Trophoblast cell (in vitro differentiated cells and primary cell): Measurements from ENCODE around the gene PRKN.

Experiments
- DNase-seq, 2 donors: peaks; one replicate each; pipeline ENCODE4 v3.0.0-alpha.2; 2016
- H2AFZ ChIP-seq: 2 replicates; pipeline ENCODE4 v1.6.1; 2013; ENCODE audit warnings: low read length, moderate library complexity, mild to moderate bottlenecking; ENCODE audit not compliant: insufficient read depth, poor library complexity
- H2AK5ac ChIP-seq: 2 replicates; pipeline ENCODE4 v1.6.1; 2013; ENCODE audit warnings: mild to moderate bottlenecking, low read length
- H2BK120ac ChIP-seq: 2 replicates; pipeline ENCODE4 v1.6.1; 2013; ENCODE audit warnings: low read length, mild to moderate bottlenecking, moderate library complexity; ENCODE audit not compliant: insufficient read depth, poor library complexity
- H2BK12ac ChIP-seq: 2 replicates; pipeline ENCODE4 v1.6.1; 2013; ENCODE audit warnings: mild to moderate bottlenecking, low read length, moderate library complexity
- H2BK5ac ChIP-seq: 2 replicates; pipeline ENCODE4 v1.6.1; 2013; ENCODE audit warnings: low read length, low read depth, moderate library complexity, mild to moderate bottlenecking; ENCODE audit not compliant: poor library complexity
- H3K14ac ChIP-seq: 2 replicates; pipeline ENCODE4 v1.6.1; 2013; ENCODE audit warnings: mild to moderate bottlenecking, low read length
- H3K18ac ChIP-seq: 2 replicates; pipeline ENCODE4 v1.6.1; 2013; ENCODE audit warnings: mild to moderate bottlenecking, low read length
- H3K23ac ChIP-seq: 2 replicates; pipeline ENCODE4 v1.6.1; 2013; ENCODE audit warnings: low read length
- H3K27ac ChIP-seq: 2 replicates; pipeline ENCODE4 v1.5.1; 2013; ENCODE audit warnings: low read depth, mild to moderate bottlenecking, inconsistent platforms, low read length, moderate library complexity
- H3K27me3 ChIP-seq: 2 replicates; pipeline ENCODE4 v1.6.1; 2013; ENCODE audit warnings: inconsistent platforms, mild to moderate bottlenecking, low read length, moderate library complexity; ENCODE audit not compliant: insufficient read depth
- H3K36me3 ChIP-seq, 2 experiments: 1 replicate in 1 of 2; 2 replicates in 1 of 2; pipeline ENCODE4 v1.6.1; 2013; ENCODE audit warnings: low read length in 2 of 2, mild to moderate bottlenecking in 2 of 2, moderate library complexity in 1 of 2; ENCODE audit not compliant: insufficient read depth in 2 of 2, control insufficient read depth in 1 of 2
- H3K4ac ChIP-seq: 2 replicates; pipeline ENCODE4 v1.6.1; 2013; ENCODE audit warnings: low read depth, mild to moderate bottlenecking, low read length, moderate library complexity
- H3K4me1 ChIP-seq, 2 experiments: 1 replicate in 1 of 2; 2 replicates in 1 of 2; pipeline ENCODE4 v1.6.1; 2013; ENCODE audit warnings: low read length in 2 of 2, mild to moderate bottlenecking in 2 of 2, moderate library complexity in 1 of 2; ENCODE audit not compliant: insufficient read depth in 2 of 2, control insufficient read depth in 1 of 2
- H3K4me2 ChIP-seq: 2 replicates; pipeline ENCODE4 v1.6.1; 2013; ENCODE audit warnings: inconsistent platforms, mild to moderate bottlenecking, low read length, moderate library complexity
- H3K4me3 ChIP-seq: 2 replicates; pipeline ENCODE4 v1.5.1; 2013; ENCODE audit warnings: mild to moderate bottlenecking, low read depth, low read length, inconsistent platforms
- H3K79me1 ChIP-seq: one replicate; pipeline ENCODE4 v1.6.1; 2013; ENCODE audit warnings: low read length
- H3K79me2 ChIP-seq: 2 replicates; pipeline ENCODE4 v1.6.1; 2013; ENCODE audit warnings: low read length, mild to moderate bottlenecking; ENCODE audit not compliant: control insufficient read depth, insufficient read depth, poor library complexity
- H3K9ac ChIP-seq: 2 replicates; pipeline ENCODE4 v1.6.1; 2013; ENCODE audit warnings: mild to moderate bottlenecking, low read length
- H3K9me3 ChIP-seq: 2 replicates; pipeline ENCODE4 v1.6.1; 2013; ENCODE audit warnings: low read depth, mild to moderate bottlenecking, control low read depth, inconsistent platforms, low read length; ENCODE audit not compliant: insufficient read depth
- H4K12ac ChIP-seq: 2 replicates; pipeline ENCODE4 v1.6.1; 2013; ENCODE audit warnings: low read depth, mild to moderate bottlenecking, low read length, moderate library complexity
- H4K8ac ChIP-seq: 2 replicates; pipeline ENCODE4 v1.6.1; 2013; ENCODE audit warnings: low read depth, mild to moderate bottlenecking, low read length, moderate library complexity
- H4K91ac ChIP-seq: one replicate; pipeline ENCODE4 v1.6.1; 2013; ENCODE audit warnings: low read depth, mild to moderate bottlenecking, low read length, moderate library complexity
- WGBS: extraction: QIAGEN DNeasy Blood & Tissue Kit; methylation state at CpG from one replicate; pipeline ENCODE4 v1.1.7; 2013; ENCODE audit warnings: missing lambda C conversion rate; ENCODE audit not compliant: insufficient read length, insufficient coverage; ENCODE audit errors: extremely low coverage; 5-methylcytosine and 5-hydroxymethylcytosine counted together

The PRKN gene

DNA sequence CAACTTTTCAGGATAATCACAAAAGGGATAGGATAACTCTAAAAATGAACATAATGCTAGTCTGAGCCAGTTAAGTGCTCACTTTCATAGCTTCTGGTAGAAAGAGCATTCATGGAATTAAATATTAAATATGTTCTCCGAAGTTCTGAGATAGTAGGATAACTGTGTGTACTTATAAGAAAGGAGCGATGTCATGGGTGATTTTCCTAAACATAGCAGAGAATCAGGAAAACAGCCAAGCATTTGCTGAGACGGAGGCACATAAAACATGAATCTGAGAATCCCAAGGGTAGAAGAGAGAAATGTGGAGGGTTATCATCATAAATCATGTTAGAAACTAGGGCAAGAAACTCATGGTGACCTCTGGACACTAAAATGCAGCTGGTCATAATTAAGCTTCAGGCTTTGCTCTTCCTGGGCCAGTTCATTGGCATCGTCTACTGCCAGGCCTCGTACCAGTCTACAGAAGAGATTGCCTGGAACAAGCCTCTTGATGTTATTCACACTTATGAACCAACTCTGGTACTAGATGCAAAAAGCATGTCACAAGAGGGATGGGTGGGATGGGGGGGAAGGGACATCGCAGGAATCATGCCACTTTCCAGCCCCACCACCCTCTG lies 436.6 kb downstream of the PRKN start:
- Histone ChIP-seq H3K4me2 (no peak overlapping the region), H3K36me3 (no peaks in the 10 kb centered on the region), H3K27ac (no peak overlapping the region), H2AK5ac (no peak overlapping the region), H3K79me2 (no peaks in the 10 kb centered on the region), H3K79me1 (no peaks in the 10 kb centered on the region), H3K27me3 (no peaks in the 10 kb centered on the region), H3K4me3 (no peak overlapping the region), H2AFZ (no peak overlapping the region), H4K8ac (no peak overlapping the region), H3K9ac (no peak overlapping the region), H3K9me3 (peaks cover 2% of the 10 kb centered on the region), H2BK120ac (no peak overlapping the region), H3K23ac (no peak overlapping the region), H4K91ac (no peak overlapping the region), H3K4ac (no peak overlapping the region), H3K14ac (no peak overlapping the region), H2BK5ac (no peak overlapping the region), H2BK12ac (no peak overlapping the region), H3K4me1 (no peaks in the 10 kb centered on the region), H4K12ac (no peak overlapping the region), H3K18ac (no peak overlapping the region)
- WGBS: no CpG with 5 or more reads among the region's 6 CpGs
- DNase-seq: no peak

DNA sequence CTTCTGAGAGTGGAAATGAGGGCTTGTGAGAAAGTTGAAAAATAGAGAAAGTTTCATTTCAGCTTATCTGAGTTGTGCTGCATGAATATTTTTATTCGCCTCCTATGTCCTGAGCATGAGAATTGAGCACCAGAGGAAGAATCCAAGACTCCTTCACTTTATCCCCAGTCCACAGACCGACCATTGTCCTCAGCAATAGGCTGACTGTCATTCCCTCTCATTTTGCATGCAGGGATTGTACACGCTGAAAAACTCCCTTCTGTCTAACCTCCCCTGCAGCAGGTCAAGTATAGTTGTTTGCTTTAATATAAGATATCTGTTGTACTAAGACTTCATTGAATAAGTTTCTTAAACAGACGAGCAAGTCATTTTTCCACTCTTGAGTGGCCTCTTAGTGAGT lies 437.6 kb downstream of the PRKN start:
- no peaks in the 10 kb centered on the region for H3K79me1 ChIP-seq
- no CpG with 5 or more reads among the region's 4 CpGs for WGBS
- H3K27ac ChIP-seq: no peak overlapping the region
- no peak overlapping the region for H3K4me2 ChIP-seq
- H3K4ac ChIP-seq: no peak overlapping the region
- no peak overlapping the region for H2BK12ac ChIP-seq
- no peak overlapping the region for H3K14ac ChIP-seq
- no peak for DNase-seq
- H3K9ac ChIP-seq: no peak overlapping the region
- no peak overlapping the region for H2BK5ac ChIP-seq
- no peak overlapping the region for H2AK5ac ChIP-seq
- H2BK120ac ChIP-seq: no peak overlapping the region
- H3K79me2 ChIP-seq: no peaks in the 10 kb centered on the region
- no peak overlapping the region for H4K91ac ChIP-seq
- no peaks in the 10 kb centered on the region for H3K4me1 ChIP-seq
- no peak overlapping the region for H4K12ac ChIP-seq
- H3K4me3 ChIP-seq: no peak overlapping the region
- H3K36me3 ChIP-seq: no peaks in the 10 kb centered on the region
- no peaks in the 10 kb centered on the region for H3K27me3 ChIP-seq
- H4K8ac ChIP-seq: no peak overlapping the region
- H3K18ac ChIP-seq: no peak overlapping the region
- H2AFZ ChIP-seq: no peak overlapping the region
- peaks cover 2% of the 10 kb centered on the region for H3K9me3 ChIP-seq
- H3K23ac ChIP-seq: no peak overlapping the region

DNA sequence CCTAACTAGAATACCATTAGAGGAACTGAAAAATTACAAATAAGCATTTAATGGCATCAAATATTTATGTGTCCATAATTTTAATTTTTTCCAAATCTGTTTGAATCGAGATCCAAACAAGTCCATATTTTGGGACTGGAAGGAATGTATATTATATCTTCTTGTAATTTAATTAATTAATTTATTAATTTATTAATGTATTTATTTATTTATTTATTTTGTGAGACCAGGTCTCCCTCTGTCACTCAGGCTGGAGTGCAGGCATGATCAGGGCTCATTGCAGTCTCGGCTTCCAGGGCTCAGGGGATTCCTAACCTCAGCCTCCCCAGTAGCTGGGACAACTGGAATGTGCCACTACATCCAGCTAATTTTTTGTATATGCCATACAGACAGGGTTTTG lies 453.6 kb downstream of the PRKN start:
- Histone ChIP-seq H3K4me2 (no peak overlapping the region), H3K4ac (no peak overlapping the region), H2BK120ac (no peak overlapping the region), H3K36me3 (no peaks in the 10 kb centered on the region), H3K9me3 (no peaks in the 10 kb centered on the region), H4K12ac (no peak overlapping the region), H3K23ac (no peak overlapping the region), H3K18ac (no peak overlapping the region), H3K79me1 (no peaks in the 10 kb centered on the region), H3K14ac (no peak overlapping the region), H3K27me3 (no peaks in the 10 kb centered on the region), H3K9ac (no peak overlapping the region), H3K27ac (no peak overlapping the region), H3K79me2 (no peaks in the 10 kb centered on the region), H2AK5ac (no peak overlapping the region), H4K91ac (no peak overlapping the region), H2BK12ac (no peak overlapping the region), H3K4me3 (no peak overlapping the region), H2BK5ac (no peak overlapping the region), H4K8ac (no peak overlapping the region), H2AFZ (no peak overlapping the region), H3K4me1 (no peaks in the 10 kb centered on the region)
- no peak for DNase-seq
- WGBS: no CpG with 5 or more reads among the region's 2 CpGs

DNA sequence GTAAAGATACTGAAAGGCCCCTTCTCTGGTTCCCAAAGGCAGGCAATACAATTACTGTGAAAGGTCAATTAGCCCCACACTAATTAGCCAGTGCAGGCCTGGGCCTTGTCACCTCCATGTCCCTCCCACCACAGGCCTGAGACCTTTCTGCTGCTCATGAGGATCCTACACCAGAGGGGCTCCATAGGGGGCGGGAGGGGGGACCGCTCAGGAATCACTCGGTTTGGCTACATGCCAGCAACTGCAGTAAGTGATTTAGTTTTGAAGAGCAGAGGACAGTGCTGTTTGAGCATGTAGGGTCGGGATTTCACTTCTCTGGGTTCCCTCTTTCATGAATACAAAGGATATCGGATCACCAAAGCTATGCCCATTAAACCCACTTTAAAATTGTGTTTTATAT lies 455.6 kb downstream of the PRKN start:
- H4K12ac ChIP-seq: no peak overlapping the region
- H3K4me1 ChIP-seq: no peaks in the 10 kb centered on the region
- H2AFZ ChIP-seq: no peak overlapping the region
- no peak overlapping the region for H3K4ac ChIP-seq
- no peaks in the 10 kb centered on the region for H3K9me3 ChIP-seq
- H2BK120ac ChIP-seq: no peak overlapping the region
- no peak overlapping the region for H3K4me2 ChIP-seq
- H4K8ac ChIP-seq: no peak overlapping the region
- no peaks in the 10 kb centered on the region for H3K27me3 ChIP-seq
- H3K79me1 ChIP-seq: no peaks in the 10 kb centered on the region
- H2BK12ac ChIP-seq: no peak overlapping the region
- no peak overlapping the region for H2AK5ac ChIP-seq
- no peak overlapping the region for H3K4me3 ChIP-seq
- H3K79me2 ChIP-seq: no peaks in the 10 kb centered on the region
- H4K91ac ChIP-seq: no peak overlapping the region
- H3K14ac ChIP-seq: no peak overlapping the region
- no CpG with 5 or more reads among the region's 5 CpGs for WGBS
- no peak overlapping the region for H3K18ac ChIP-seq
- H3K9ac ChIP-seq: no peak overlapping the region
- no peak for DNase-seq
- no peak overlapping the region for H3K23ac ChIP-seq
- H2BK5ac ChIP-seq: no peak overlapping the region
- no peaks in the 10 kb centered on the region for H3K36me3 ChIP-seq
- H3K27ac ChIP-seq: no peak overlapping the region
